Activated CD4-positive, alpha-beta memory T cell treated with anti-CD3 and anti-CD28 coated beads, Interleukin-2, amount 10 ng/mL, durations not matched to agents 7 days and 5 days (primary cell): ENCODE measurements around the gene C15orf62. TPM values are rescaled to one million over a fixed set of nuclear protein-coding genes. Genes with fewer than 3 reads are reported as not detected.
A peak's percentile ranks its signal among the peaks of the same experiment; 100 is the strongest.

ENCODE experiments used
- CTCF ChIA-PET: fragments of 350-600 bp; sonication (Branson Sonifier 250); formaldehyde crosslinking; loops from one replicate; lab custom pipeline; 2021; ENCODE audit warnings: antibody characterized with exemption, inconsistent platforms; lab: Charles Lee
- POLR2A ChIA-PET: fragments of 350-600 bp; sonication (Branson Sonifier 250); formaldehyde crosslinking; loops from one replicate; lab custom pipeline; 2021; ENCODE audit warnings: antibody characterized with exemption; lab: Charles Lee
- DNase-seq: peaks from one replicate; pipeline ENCODE4 v3.0.0-alpha.2; 2020
- H3K27ac Mint-ChIP-seq: one replicate; pipeline ENCODE4 v1.8.0; 2021; ENCODE audit warnings: mild to moderate bottlenecking, mixed read lengths
- H3K27me3 Mint-ChIP-seq: one replicate; pipeline ENCODE4 v1.8.0; 2021; ENCODE audit warnings: mixed read lengths
- H3K36me3 Mint-ChIP-seq: one replicate; pipeline ENCODE4 v1.8.0; 2021; ENCODE audit warnings: low read depth, mixed read lengths
- H3K4me1 Mint-ChIP-seq: one replicate; pipeline ENCODE4 v1.8.0; 2021; ENCODE audit warnings: mixed read lengths
- H3K4me3 Mint-ChIP-seq: one replicate; pipeline ENCODE4 v1.8.0; 2021; ENCODE audit warnings: mild to moderate bottlenecking, mixed read lengths
- H3K9me3 Mint-ChIP-seq: one replicate; pipeline ENCODE4 v1.8.0; 2021; ENCODE audit warnings: mixed read lengths
- total RNA-seq, 2 experiments: library from RNA; stranded (reverse); gene quantifications; one replicate each; pipeline ENCODE4 v1.2.3, GENCODE V29; 2021

The C15orf62 gene
- total RNA-seq, 2 experiments from 2014 or later, result 1.1 to 1.2 TPM

- Mint-ChIP-seq H3K27ac (no peak overlapping the region), H3K4me3 (no peak overlapping the region), H3K4me1 (peaks cover 26% of the 10 kb centered on the region), H3K36me3 (peaks cover 15% of the 10 kb centered on the region), H3K27me3 (no peaks in the 10 kb centered on the region), H3K9me3 (no peaks in the 10 kb centered on the region)
- ChIA-PET CTCF (interaction anchor here (1.0 to 1.4 kb wide), 3 partner anchors 10 to 22 kb away, joined by 3 to 6 read pairs (median 3); no protein-coding TSS in a partner anchor), POLR2A (interaction anchor here (0.6 to 2.0 kb wide), 5 partner anchors 8 to 576 kb away, joined by 3 to 14 read pairs (median 5); partner anchors contain the start of genes DNAJC17, GCHFR, NUSAP1 and OIP5)
- DNase-seq, result no peak
These were observed 12.8 kb upstream of the C15orf62 start for GRCh38 chr15:40756938-40757337.

DNA sequence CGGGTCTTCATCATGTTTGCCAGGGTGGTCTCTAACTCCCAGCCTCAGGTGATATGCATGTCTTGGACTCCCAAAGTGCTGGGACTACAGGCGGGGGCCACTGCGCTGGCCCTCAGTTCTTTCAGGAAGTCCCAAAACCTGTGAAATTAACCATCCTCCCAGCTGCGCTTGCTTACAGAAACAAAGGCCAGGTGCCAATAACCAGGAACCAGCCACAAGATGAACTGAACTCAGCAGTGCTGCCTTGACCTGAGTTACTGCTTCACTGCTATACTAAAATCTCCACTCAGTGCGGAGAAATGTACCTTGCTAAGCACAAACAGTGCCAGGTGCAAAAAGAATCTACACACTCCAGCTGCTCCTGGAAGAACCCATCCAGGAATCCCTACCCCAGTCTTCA lies 9.8 kb upstream of the C15orf62 start:
- ChIA-PET POLR2A (no interaction called here), CTCF (no interaction called here)
- DNase-seq, result no peak
- Mint-ChIP-seq H3K4me1 (peaks cover 27% of the 10 kb centered on the region), H3K27me3 (no peaks in the 10 kb centered on the region), H3K9me3 (no peaks in the 10 kb centered on the region), H3K4me3 (no peak overlapping the region), H3K36me3 (no peaks in the 10 kb centered on the region), H3K27ac (no peak overlapping the region)

GRCh38 chr15:40762919-40763800 lies 6.6 kb upstream of the C15orf62 start:
- Mint-ChIP-seq H3K4me1 (peaks cover 35% of the 10 kb centered on the region), H3K27me3 (no peaks in the 10 kb centered on the region), H3K9me3 (no peaks in the 10 kb centered on the region), H3K36me3 (peaks cover under 1% of the 10 kb centered on the region), H3K27ac (peak overlapping the region; percentile 83), H3K4me3 (peak overlapping the region; percentile 76)
- ChIA-PET POLR2A (interaction anchor here (1.1 to 4.9 kb wide), 13 partner anchors 8 to 194 kb away, joined by 3 to 36 read pairs (median 5); partner anchors contain the start of genes RAD51, RMDN3 and RPUSD2), CTCF (interaction anchor here (0.8 to 2.0 kb wide), 6 partner anchors 11 to 174 kb away, joined by 3 to 10 read pairs (median 5); partner anchors contain the start of genes DNAJC17 and ZFYVE19)
- peak; percentile 42 for DNase-seq

- Mint-ChIP-seq H3K27ac (peak within 1 kb of the TSS; percentile 83), H3K4me3 (peak within 1 kb of the TSS; percentile 76), H3K27me3 (no peaks in the 10 kb centered on the region), H3K4me1 (peaks cover 43% of the 10 kb centered on the region), H3K9me3 (no peaks in the 10 kb centered on the region), H3K36me3 (peaks cover 4% of the 10 kb centered on the region)
- DNase-seq, result peak; percentile 77
- ChIA-PET POLR2A (interaction anchor here (0.5 to 4.9 kb wide), 17 partner anchors 7 to 195 kb away, joined by 3 to 36 read pairs (median 6); partner anchors contain the start of genes RAD51, RMDN3 and RPUSD2), CTCF (interaction anchor here (0.8 to 2.8 kb wide), 8 partner anchors 12 to 175 kb away, joined by 3 to 10 read pairs (median 7); partner anchors contain the start of genes DNAJC17 and ZFYVE19)
These were observed 5.8 kb upstream of the C15orf62 start, which contains the start of gene GCHFR for GRCh38 chr15:40763801-40764628. Gene GCHFR (plus strand): TSS chr15:40764068. CDS start chr15:40764181, 113 bp downstream.

DNA sequence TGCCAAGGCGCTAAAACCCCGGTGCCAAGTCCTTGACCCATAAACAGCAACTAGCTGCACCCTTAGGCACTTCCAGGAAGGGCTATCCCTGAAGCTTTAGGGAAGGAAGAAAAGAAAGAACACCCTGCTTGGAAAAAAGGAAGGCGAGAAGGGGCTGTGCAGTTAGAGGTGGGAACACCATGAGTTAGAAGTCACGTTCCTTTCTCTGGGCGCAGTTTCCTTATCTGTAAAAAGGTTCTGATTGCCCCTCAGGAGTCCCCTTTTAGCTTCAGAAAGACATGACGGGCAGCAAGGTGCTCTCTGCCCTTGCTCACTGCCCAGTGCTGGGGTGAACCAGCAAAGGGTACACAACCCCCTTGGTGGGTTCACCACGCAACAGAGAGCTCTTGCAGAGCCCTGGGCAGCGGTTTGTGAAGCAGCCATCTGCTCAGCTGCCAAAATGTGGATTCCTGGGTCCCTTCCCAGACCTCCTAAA lies 5.1 kb upstream of the C15orf62 start:
- ChIA-PET CTCF (interaction anchor here (1.1 to 2.8 kb wide), 9 partner anchors 13 to 131 kb away, joined by 3 to 10 read pairs (median 7); partner anchors contain the start of genes DNAJC17 and ZFYVE19), POLR2A (interaction anchor here (0.5 to 4.9 kb wide), 17 partner anchors 8 to 195 kb away, joined by 3 to 36 read pairs (median 6); partner anchors contain the start of genes RAD51, RMDN3 and RPUSD2)
- H3K9me3 Mint-ChIP-seq, result no peaks in the 10 kb centered on the region
- H3K4me3 Mint-ChIP-seq, result peak overlapping the region; percentile 76
- H3K4me1 Mint-ChIP-seq, result peaks cover 50% of the 10 kb centered on the region
- H3K27ac Mint-ChIP-seq, result peak overlapping the region; percentile 83
- DNase-seq, result no peak
- peaks cover 7% of the 10 kb centered on the region for H3K36me3 Mint-ChIP-seq
- no peaks in the 10 kb centered on the region for H3K27me3 Mint-ChIP-seq

GRCh38 chr15:40766194-40766815 lies 3.5 kb upstream of the C15orf62 start:
- POLR2A ChIA-PET, result interaction anchor here (0.7 to 4.9 kb wide), 8 partner anchors 10 to 82 kb away, joined by 3 to 36 read pairs (median 12); partner anchors contain the start of gene RAD51
- no peaks in the 10 kb centered on the region for H3K27me3 Mint-ChIP-seq
- H3K4me1 Mint-ChIP-seq, result peaks cover 56% of the 10 kb centered on the region
- no peak overlapping the region for H3K27ac Mint-ChIP-seq
- peak overlapping the region; percentile 2 for H3K4me3 Mint-ChIP-seq
- no peak for DNase-seq
- no peaks in the 10 kb centered on the region for H3K9me3 Mint-ChIP-seq
- CTCF ChIA-PET, result interaction anchor here (2.3 to 2.8 kb wide), 2 partner anchors 11 to 20 kb away, joined by 7 to 10 read pairs; no protein-coding TSS in a partner anchor
- peaks cover 13% of the 10 kb centered on the region for H3K36me3 Mint-ChIP-seq

DNA sequence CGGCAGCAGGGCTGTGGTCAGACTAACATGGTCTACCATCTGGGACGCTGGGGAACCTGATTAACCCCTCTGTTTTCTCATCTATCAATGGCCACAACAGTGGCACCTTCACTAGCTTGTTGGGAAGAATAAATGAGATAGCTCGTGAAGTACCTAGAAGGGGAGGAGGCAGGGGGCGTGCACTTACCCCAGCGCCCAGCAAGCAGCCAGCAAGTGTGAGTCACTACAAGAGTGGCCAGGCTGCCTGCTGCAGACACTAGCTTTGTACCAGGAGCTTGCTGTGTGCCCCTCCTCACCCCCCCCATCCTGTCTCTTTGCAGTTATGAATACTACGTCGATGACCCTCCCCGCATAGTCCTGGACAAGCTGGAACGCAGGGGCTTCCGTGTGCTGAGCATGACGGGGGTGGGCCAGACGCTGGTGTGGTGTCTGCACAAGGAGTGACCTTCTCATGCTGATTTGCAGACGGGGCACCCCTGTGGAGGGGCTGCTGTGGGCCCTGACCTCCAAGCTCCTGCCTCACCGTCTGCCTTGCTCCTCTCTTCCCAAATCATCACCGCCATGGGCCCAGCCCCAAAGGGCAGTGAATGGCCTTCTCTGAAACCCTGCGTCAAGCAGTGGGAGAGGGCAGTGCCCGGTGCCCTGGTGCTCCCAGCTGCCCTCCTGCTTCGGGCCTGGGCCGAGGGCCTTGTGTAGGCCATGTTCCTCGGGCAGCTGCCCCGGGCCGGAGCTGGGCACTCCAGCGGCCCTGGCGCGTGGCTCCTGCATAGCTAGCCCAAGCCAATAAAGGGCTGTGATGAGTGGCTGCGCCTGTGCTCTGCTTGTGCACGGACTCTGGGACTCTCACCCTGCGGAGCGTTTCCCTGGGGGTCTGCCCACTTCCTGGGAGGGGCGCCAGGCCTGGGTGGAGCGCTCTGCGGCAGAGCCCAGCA lies 2.6 kb upstream of the C15orf62 start:
- Mint-ChIP-seq H3K27ac (no peak overlapping the region), H3K36me3 (peaks cover 13% of the 10 kb centered on the region), H3K4me1 (peaks cover 56% of the 10 kb centered on the region), H3K27me3 (no peaks in the 10 kb centered on the region), H3K9me3 (no peaks in the 10 kb centered on the region), H3K4me3 (no peak overlapping the region)
- no peak for DNase-seq
- CTCF ChIA-PET, result interaction anchor here (1.2 to 2.3 kb wide), 2 partner anchors 10 to 19 kb away, joined by 3 to 7 read pairs; no protein-coding TSS in a partner anchor
- POLR2A ChIA-PET, result interaction anchor here (1.7 to 4.9 kb wide), 5 partner anchors 10 to 72 kb away, joined by 4 to 36 read pairs (median 14); partner anchors contain the start of gene RAD51

DNA sequence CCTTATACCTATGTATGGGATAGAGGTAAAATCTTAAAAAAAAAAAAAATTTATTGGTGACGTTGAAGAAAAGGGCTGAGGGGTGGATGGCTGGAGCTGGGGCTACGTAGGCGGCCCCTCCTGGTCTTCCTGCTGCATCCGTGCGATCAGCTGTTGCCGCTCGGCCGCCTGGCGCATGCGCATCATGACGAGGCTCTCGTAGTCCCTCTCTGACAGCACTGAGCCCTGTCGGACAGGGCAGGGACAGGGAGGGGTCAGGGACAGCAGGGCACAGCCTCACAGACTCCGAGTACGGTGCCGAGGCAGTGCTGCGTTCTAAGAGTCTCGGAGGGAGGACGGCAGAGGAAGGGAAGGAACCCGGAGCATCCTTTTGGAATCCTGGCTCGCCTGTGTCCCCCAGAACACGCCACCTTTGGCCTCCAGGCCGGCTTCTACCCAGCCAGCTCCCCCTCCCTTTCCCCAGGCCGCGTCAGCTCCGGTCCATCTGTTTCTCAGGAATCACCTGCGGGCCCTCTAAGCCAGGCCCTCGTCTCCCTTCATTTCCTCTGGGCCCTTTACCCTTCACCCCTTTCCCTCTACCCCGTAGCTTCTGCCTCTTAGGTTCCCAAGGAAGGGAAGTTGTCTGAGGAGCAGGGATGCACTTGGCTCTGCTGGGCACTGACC lies 1.8 kb upstream of the C15orf62 start:
- CTCF ChIA-PET, result interaction anchor here (1.0 to 1.2 kb wide), 2 partner anchors 11 to 18 kb away, joined by 3 read pairs; no protein-coding TSS in a partner anchor
- Mint-ChIP-seq H3K4me1 (peaks cover 51% of the 10 kb centered on the region), H3K36me3 (peaks cover 13% of the 10 kb centered on the region), H3K27me3 (no peaks in the 10 kb centered on the region), H3K4me3 (no peak overlapping the region), H3K9me3 (no peaks in the 10 kb centered on the region), H3K27ac (no peak overlapping the region)
- POLR2A ChIA-PET, result interaction anchor here (1.1 to 3.0 kb wide), 6 partner anchors 10 to 73 kb away, joined by 3 to 11 read pairs (median 5); partner anchors contain the start of gene RAD51
- no peak for DNase-seq

- peaks cover 13% of the 10 kb centered on the region for H3K36me3 Mint-ChIP-seq
- ChIA-PET POLR2A (interaction anchor here (0.6 to 3.0 kb wide), 6 partner anchors 11 to 131 kb away, joined by 3 to 11 read pairs (median 4); partner anchors contain the start of gene RAD51), CTCF (interaction anchor here (1.0 kb wide), 1 partner anchor 10 kb away, joined by 3 read pairs; no protein-coding TSS in a partner anchor)
- H3K4me1 Mint-ChIP-seq, result peaks cover 44% of the 10 kb centered on the region
- no peak for DNase-seq
- no peaks in the 10 kb centered on the region for H3K9me3 Mint-ChIP-seq
- H3K27ac Mint-ChIP-seq, result peak overlapping the region; percentile 62
- no peaks in the 10 kb centered on the region for H3K27me3 Mint-ChIP-seq
- H3K4me3 Mint-ChIP-seq, result no peak overlapping the region
These were observed 1.1 kb upstream of the C15orf62 start for GRCh38 chr15:40768521-40769273.
